Rectal smooth muscle tissue (tissue), 1 donor: ENCODE data around the gene ANO3.

ENCODE experiments used
- H3K27ac ChIP-seq: one replicate; pipeline ENCODE4 v1.7.0; 2013; ENCODE audit warnings: low read depth, low read length, inconsistent platforms
- H3K27me3 ChIP-seq: one replicate; pipeline ENCODE4 v1.7.0; 2013; ENCODE audit warnings: low read length; ENCODE audit not compliant: control insufficient read depth, insufficient read depth
- H3K36me3 ChIP-seq: one replicate; pipeline ENCODE4 v1.7.0; 2013; ENCODE audit warnings: low read length; ENCODE audit not compliant: control insufficient read depth, insufficient read depth
- H3K4me1 ChIP-seq: one replicate; pipeline ENCODE4 v1.7.0; 2013; ENCODE audit warnings: low read length; ENCODE audit not compliant: control insufficient read depth, insufficient read depth
- H3K4me3 ChIP-seq: one replicate; pipeline ENCODE4 v1.7.0; 2013; ENCODE audit warnings: low read length
- H3K9ac ChIP-seq: one replicate; pipeline ENCODE4 v1.7.0; 2013; ENCODE audit warnings: low read length

Gene ANO3

DNA sequence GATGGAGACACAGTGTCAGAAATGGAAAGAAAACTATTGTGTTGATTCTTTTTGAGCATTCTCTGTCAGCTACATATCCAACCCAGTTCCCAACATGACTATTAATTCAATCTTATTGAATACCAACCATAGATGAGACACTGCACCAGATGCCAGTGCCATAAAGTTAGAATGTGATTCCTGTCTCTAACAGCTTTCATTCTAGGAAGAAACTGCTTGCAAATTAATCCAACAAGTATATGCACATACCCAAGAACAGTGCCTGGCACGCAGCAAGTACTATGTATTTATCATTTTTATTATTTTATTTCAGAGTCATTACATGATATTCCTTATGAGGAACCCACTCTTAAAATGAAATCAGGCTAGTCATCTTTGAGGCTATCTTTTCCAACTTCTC is 355.4 kb downstream of the ANO3 start:
- Histone ChIP-seq H3K4me3 (no peak overlapping the region), H3K9ac (no peak overlapping the region), H3K4me1 (no peaks in the 10 kb centered on the region), H3K36me3 (no peaks in the 10 kb centered on the region), H3K27me3 (no peaks in the 10 kb centered on the region), H3K27ac (no peak overlapping the region)

DNA sequence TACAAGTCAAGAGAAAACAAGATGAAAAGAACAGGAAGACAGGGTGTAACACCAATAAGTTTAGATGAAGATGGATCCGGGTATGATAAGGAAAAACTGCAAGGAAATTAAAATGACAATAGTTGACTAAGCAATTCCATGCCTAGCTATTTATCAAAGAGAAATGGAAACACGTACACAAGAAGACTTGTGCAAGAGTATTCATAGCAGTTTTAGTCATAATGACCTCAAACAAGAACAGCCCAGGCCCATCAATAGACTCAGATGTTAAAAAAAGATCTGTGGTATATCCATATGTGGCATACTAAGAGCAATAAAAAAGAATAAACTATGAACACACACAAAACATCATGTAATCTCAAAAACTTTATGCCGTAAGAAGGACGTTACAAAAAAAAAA is 356.8 kb downstream of the ANO3 start:
- Histone ChIP-seq H3K27ac (no peak overlapping the region), H3K9ac (no peak overlapping the region), H3K4me1 (no peaks in the 10 kb centered on the region), H3K4me3 (no peak overlapping the region), H3K27me3 (no peaks in the 10 kb centered on the region), H3K36me3 (no peaks in the 10 kb centered on the region)

DNA sequence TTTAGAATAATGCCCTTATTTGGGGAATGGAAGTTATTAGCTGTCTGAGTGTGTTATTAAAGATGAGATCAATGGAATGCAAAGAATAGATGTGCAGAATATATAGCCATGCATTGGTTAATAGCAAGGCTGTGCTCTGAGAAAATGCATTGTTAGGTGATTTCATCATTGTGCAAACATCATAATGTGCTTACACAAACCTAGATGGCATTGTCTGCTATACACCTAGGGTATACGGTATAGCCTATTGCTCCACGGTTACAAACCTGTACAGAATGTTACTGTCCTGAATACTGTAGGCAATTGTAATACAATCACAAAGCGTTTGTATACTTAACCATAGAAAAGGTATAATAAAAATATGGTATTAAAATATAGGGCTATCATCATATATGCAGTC is 364.4 kb downstream of the ANO3 start:
- Histone ChIP-seq H3K4me3 (no peak overlapping the region), H3K4me1 (no peaks in the 10 kb centered on the region), H3K27me3 (no peaks in the 10 kb centered on the region), H3K9ac (no peak overlapping the region), H3K36me3 (no peaks in the 10 kb centered on the region), H3K27ac (no peak overlapping the region)

DNA sequence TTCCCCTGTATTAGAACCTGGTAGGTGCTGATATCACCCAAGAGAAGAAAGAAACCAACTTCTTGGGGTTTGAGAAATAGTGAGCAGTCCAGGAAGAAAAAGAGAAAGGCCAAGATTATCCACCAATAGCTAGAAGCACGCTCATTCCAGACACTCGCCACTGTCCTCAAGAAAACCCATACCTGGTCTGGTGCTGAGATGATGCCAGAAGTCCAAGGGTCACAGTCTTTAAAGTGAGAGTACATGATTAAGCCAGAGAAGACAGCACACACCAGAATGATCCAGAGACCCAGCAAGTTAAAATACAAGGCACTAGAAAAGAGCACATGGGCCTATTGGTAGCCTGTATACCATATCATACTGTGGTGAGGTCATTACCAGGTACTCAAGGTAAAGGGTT is 366.3 kb downstream of the ANO3 start:
- no peak overlapping the region for H3K4me3 ChIP-seq
- H3K9ac ChIP-seq = no peak overlapping the region
- no peaks in the 10 kb centered on the region for H3K4me1 ChIP-seq
- no peaks in the 10 kb centered on the region for H3K36me3 ChIP-seq
- no peak overlapping the region for H3K27ac ChIP-seq
- H3K27me3 ChIP-seq = no peaks in the 10 kb centered on the region

DNA sequence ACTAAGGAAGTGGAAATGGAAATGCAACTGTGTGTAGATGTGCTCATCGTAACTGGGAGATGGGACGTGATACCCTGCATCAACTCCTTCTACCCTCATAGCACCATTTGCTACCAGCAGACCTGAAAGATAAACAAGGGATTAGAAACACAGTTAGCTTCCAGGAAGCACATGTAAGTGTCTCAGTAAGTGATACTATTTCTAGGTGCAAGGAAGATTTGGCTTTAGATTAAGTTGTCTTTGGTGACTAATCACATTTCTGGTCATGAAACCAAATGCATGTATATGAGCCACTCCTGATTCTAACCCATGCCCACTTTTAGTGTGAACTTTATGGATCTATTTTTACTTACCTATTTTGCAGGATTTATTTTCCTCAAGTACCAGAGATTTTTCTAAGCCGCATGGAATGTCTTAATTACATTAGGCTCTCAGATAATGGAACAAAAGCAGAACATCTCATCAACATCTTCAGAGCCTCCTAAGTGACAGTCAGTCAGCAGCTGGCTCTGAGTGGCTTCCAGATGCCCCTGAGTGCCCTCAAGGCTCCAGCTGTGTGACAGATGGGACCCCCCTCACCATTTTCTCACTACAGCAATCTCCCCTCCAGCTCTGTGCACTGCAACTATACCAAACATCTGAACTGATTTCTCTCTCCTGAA is 368.8 kb downstream of the ANO3 start:
- H3K9ac ChIP-seq = no peak overlapping the region
- no peak overlapping the region for H3K27ac ChIP-seq
- no peaks in the 10 kb centered on the region for H3K4me1 ChIP-seq
- no peak overlapping the region for H3K4me3 ChIP-seq
- H3K27me3 ChIP-seq = no peaks in the 10 kb centered on the region
- no peaks in the 10 kb centered on the region for H3K36me3 ChIP-seq

DNA sequence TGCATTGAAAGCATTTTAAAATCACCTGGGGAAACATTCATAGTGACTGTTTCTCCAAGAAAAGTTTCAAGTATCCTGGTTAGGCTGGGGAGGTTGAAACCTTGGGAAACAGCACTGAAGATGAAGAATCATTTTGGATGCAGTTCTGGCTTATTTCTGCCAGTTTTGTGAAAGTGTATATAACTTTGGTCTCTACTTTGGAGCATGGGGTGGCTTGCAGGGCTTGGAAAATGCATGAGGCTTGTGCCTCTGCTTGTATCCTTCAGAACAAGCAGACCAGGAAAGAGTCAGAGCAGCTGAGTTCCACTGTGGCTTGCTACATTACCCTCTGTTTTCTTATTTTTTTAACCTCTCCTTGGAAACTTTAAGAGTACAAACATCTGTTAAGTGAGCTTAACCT is 370.5 kb downstream of the ANO3 start:
- H3K36me3 ChIP-seq = no peaks in the 10 kb centered on the region
- no peaks in the 10 kb centered on the region for H3K27me3 ChIP-seq
- H3K27ac ChIP-seq = no peak overlapping the region
- no peak overlapping the region for H3K4me3 ChIP-seq
- H3K9ac ChIP-seq = no peak overlapping the region
- no peaks in the 10 kb centered on the region for H3K4me1 ChIP-seq

DNA sequence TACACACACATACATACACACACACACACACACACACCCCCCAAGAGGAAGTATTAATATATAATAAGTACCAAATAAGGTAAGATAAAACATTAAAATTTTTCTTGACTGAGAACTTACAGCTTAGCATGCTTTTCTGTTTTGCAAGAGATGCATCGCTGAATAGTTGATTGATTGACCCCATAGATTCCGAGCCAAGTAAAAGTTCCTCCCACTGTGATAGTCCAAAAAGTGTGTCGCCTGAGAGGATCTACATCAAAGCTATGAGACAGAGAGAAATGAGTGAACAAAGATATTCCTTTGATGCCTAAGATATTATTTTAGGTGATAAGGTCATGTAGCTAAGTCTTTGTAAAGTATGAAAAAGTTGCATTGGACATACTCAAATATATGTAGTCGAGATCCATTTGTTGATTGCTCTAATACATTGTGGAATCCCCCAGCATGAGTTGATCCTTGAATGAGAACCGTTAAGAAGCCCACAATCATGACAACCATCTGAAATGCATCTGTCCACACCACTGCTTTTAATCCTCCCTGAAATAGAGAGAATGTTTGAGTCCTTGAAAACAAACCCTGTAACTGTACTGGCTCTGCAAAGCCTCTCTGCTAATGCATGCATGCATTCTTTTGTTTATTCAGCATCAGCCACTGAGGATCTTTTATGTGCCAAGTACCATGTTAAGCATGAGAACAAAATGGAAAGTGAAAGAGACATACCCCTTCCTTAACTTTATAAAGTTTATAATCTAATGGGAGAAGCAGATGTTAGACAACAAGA is 371.7 kb downstream of the ANO3 start:
- Histone ChIP-seq H3K4me3 (no peak overlapping the region), H3K9ac (no peak overlapping the region), H3K36me3 (no peaks in the 10 kb centered on the region), H3K27me3 (no peaks in the 10 kb centered on the region), H3K4me1 (peaks cover under 1% of the 10 kb centered on the region), H3K27ac (no peak overlapping the region)

DNA sequence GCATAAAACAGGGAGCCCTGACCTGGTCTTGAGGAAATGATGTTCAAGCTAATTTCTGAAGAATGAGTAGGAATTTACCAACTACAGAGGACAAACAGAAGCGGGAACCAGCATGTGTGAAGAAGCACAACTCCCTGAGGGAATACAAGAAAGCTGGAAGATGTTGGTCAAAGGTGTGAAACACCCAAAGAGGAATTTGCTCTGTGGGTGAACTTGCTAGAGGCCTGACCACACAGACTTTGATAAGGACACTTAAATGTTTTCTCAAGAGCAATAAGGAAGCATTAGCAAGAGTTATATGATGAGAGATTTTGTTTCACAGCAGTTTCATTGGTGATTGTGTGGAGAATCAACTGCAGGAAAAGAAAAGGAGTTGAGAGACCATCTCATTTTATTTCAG is 372.3 kb downstream of the ANO3 start:
- no peaks in the 10 kb centered on the region for H3K36me3 ChIP-seq
- H3K27me3 ChIP-seq = no peaks in the 10 kb centered on the region
- H3K9ac ChIP-seq = no peak overlapping the region
- no peak overlapping the region for H3K27ac ChIP-seq
- peaks cover 5% of the 10 kb centered on the region for H3K4me1 ChIP-seq
- no peak overlapping the region for H3K4me3 ChIP-seq

DNA sequence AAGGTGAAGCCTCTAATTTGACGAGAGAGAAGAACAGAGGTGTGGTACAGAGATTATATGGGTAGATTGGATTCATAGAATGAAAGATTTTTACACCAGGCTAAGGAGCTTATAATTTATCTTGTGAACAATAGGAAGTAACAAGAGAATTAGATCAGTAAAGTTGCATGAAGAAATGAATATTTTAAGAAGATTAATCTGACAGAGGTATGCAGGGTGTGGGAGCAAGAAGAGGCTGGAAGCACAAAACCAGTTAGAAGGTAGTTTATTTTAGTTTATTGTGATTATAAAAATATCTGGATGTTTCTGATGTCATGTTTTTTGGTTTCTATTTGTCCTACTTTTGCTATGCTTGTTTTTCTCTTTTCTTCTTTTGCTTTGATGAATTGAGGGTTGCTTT is 374.3 kb downstream of the ANO3 start:
- no peaks in the 10 kb centered on the region for H3K27me3 ChIP-seq
- peaks cover 7% of the 10 kb centered on the region for H3K4me1 ChIP-seq
- H3K4me3 ChIP-seq = no peak overlapping the region
- no peak overlapping the region for H3K27ac ChIP-seq
- no peak overlapping the region for H3K9ac ChIP-seq
- H3K36me3 ChIP-seq = no peaks in the 10 kb centered on the region

DNA sequence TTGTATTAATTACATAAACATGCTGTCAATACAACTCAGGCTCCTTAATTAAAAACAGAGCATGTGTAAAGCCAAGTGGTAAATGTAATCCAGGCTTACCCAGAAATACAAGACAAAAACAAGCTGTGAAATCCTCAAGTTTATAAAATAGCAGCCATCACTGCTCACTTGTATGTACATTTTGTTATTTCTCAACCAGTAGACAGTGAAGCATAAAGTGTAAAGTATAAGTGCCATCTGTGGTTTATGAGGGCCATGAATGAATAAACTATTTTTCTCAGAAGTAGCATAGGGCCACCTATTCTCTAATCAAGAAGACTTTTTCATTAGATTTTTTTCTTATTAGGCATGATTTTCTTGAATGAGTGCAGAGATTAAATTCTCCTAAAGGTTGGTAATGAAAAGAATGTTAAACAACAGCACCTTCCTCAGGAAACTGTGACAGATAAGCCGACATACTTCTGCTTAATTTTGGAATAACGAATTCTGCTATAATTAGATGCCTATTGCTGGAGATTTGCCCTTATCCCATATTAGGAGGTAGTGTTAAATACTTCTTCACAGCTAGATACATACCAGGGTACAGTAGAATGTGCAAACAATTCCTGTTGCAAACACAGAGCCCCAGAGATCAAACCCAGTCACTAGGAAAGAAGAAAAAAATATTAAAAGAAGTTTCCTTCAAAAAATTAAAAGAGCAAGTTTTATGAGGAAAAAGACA is 377.0 kb downstream of the ANO3 start:
- no peaks in the 10 kb centered on the region for H3K27me3 ChIP-seq
- no peak overlapping the region for H3K9ac ChIP-seq
- no peak overlapping the region for H3K27ac ChIP-seq
- H3K36me3 ChIP-seq = no peaks in the 10 kb centered on the region
- H3K4me3 ChIP-seq = no peak overlapping the region
- peaks cover 7% of the 10 kb centered on the region for H3K4me1 ChIP-seq

DNA sequence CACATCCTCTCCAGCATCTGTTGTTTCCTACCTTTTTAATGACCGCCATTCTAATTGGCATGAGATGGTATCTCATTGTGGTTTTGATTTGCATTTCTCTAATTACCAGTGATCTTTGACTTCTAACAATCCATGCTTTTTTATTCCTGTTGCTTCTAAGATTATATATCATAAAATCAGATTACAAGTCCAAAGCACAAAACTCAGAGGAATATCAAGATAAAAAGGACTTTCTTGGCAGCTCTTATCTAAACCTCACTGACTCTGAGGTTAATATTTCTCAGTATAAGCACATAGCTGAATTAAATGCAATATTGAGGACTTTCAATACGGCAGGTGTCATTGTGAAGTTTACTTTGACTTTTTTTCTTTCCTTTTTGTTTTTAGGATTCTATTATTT is 378.6 kb downstream of the ANO3 start:
- H3K27me3 ChIP-seq = no peaks in the 10 kb centered on the region
- no peaks in the 10 kb centered on the region for H3K36me3 ChIP-seq
- H3K9ac ChIP-seq = no peak overlapping the region
- peaks cover 7% of the 10 kb centered on the region for H3K4me1 ChIP-seq
- H3K4me3 ChIP-seq = no peak overlapping the region
- no peak overlapping the region for H3K27ac ChIP-seq

DNA sequence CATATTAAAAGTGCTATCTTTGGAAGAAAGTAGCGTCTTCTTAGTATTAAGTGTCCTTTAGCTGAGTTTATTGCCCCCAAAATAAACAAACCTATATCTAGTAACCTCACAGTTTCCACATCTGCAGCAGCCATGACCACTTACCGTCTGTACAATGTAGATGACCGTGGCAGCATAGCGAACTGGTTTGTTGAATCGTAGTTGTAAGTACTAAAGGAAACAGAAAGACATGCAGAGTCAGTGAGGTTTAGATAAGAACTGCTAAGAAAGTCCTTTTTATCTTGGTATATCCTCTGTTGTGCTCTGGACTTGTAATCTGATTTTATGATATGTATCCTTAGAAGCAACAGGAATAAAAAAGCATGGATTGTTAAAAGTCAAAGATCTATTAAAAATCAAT is 380.6 kb downstream of the ANO3 start:
- Histone ChIP-seq H3K9ac (no peak overlapping the region), H3K27ac (no peak overlapping the region), H3K27me3 (no peaks in the 10 kb centered on the region), H3K4me3 (no peak overlapping the region), H3K4me1 (peaks cover 7% of the 10 kb centered on the region), H3K36me3 (no peaks in the 10 kb centered on the region)
